Epithelial cell of esophagus (primary cell): ENCODE data around the gene ATP6V0D1.
"Not testable (repeated sequence)": the region's sequence is repeated elsewhere in the genome, so short reads cannot be mapped to it uniquely, and the experiment has no call there.

Experiments used
- DNase-seq: peaks from one replicate; pipeline ENCODE4 v3.0.0; 2010; ENCODE audit warnings: low read depth
- H3K4me3 ChIP-seq: 2 replicates; pipeline ENCODE4 v1.5.1; 2011; ENCODE audit warnings: mild to moderate bottlenecking, low read length, control low read depth
- TF ChIP-seq, protein P1 (sequence below): IDR thresholded peaks from 2 replicates; pipeline ENCODE4 v1.5.1; 2011; ENCODE audit warnings: low read depth, mild to moderate bottlenecking, low read length, control low read depth, inconsistent platforms; ENCODE audit not compliant: insufficient read depth; ENCODE audit errors: missing control alignments

Gene ATP6V0D1

GRCh38 chr16:67421030-67421429, 59.9 kb downstream of the ATP6V0D1 start:
- TF ChIP-seq, protein P1, sequence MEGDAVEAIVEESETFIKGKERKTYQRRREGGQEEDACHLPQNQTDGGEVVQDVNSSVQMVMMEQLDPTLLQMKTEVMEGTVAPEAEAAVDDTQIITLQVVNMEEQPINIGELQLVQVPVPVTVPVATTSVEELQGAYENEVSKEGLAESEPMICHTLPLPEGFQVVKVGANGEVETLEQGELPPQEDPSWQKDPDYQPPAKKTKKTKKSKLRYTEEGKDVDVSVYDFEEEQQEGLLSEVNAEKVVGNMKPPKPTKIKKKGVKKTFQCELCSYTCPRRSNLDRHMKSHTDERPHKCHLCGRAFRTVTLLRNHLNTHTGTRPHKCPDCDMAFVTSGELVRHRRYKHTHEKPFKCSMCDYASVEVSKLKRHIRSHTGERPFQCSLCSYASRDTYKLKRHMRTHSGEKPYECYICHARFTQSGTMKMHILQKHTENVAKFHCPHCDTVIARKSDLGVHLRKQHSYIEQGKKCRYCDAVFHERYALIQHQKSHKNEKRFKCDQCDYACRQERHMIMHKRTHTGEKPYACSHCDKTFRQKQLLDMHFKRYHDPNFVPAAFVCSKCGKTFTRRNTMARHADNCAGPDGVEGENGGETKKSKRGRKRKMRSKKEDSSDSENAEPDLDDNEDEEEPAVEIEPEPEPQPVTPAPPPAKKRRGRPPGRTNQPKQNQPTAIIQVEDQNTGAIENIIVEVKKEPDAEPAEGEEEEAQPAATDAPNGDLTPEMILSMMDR: no peak
- no peak for DNase-seq
- no peak overlapping the region for H3K4me3 ChIP-seq

DNA sequence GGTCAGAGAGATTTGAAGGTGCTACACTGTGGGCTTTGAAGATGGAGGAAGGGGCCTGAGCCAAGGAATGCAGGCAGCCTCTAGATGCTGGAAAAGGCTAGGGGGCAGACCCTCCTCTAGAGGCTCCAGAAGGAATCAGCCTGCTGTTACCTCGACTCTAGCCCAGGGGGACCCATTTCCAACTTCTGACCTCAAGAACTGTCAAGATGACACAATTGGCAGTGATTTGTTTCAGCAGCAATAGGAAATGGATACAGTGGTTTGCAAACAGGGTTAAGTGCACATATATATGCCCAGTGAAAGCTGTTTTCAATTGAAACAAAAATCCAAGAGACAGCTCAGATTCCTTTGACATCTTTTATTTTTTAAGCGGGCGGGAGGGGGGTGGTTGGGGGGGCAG, 61.0 kb downstream of the ATP6V0D1 start:
- TF ChIP-seq, protein P1: no peak
- DNase-seq: no peak
- H3K4me3 ChIP-seq: no peak overlapping the region

DNA sequence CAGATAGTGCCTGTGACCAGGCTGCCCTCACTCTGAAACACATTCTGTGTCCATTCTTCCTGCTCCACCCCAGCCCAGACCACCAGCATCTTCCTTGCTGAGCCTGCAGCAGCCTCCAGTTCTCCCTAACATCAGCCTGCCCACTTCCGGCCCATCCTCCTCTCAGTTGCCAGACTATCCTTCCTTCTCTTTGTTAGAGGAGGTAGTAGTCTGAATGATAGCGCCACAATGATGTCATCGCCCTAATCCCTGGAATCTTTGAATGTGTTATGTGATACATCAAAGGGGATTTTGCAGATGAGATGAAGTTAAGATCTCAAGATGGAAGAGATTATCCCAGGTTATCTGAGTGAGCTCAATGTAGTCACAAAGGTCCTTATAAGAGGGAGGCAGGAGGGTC, 61.5 kb downstream of the ATP6V0D1 start:
- H3K4me3 ChIP-seq: no peak overlapping the region
- TF ChIP-seq, protein P1: no peak
- DNase-seq: no peak

DNA sequence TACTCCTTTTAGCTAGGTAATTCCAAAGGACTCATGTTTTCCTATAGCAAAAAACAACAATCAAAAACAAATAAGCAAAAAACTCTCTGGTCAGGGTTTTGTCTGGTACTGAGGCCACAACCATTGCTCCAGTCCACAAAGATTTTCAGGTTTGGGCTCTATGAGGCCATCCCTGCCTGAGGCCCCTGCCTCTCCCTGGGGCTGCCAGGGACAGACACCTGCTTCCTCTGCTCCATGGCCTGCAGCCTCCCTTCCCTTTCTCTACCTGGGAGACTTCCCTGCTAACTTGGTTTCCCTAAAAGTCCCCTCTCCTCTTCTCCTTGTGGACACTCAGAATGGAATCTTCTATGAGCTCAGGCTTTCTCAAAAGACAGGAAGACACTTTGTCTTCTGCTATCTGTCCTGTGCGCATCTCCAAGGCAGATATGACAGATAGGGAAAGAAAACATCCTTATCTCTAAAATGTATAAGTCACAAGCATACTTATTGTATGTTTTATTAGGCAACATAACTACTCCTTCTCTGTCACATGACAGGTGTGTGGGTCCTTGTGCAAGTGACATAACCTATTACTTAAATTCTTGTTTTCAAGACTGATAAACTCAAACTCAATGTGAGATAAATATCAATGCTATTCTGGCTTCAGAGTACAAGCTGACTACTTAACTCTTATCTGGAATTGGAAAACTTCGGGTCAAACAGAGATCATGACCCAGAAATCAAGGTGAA, 63.5 kb downstream of the ATP6V0D1 start:
- H3K4me3 ChIP-seq: no peak overlapping the region
- no peak for DNase-seq
- TF ChIP-seq, protein P1: no peak

GRCh38 chr16:67415872-67416793, 64.8 kb downstream of the ATP6V0D1 start, which contains the start of gene ZDHHC1:
Gene ZDHHC1, minus strand, starts transcription at chr16:67416477. Its CDS starts 8,702 bp downstream, at chr16:67407775.
- TF ChIP-seq, protein P1: peak; percentile 37
- DNase-seq: peak; percentile 64
- H3K4me3 ChIP-seq: peak within 1 kb of the TSS; percentile 59

GRCh38 chr16:67415421-67415820, 65.5 kb downstream of the ATP6V0D1 start:
- peak overlapping the region; percentile 59 for H3K4me3 ChIP-seq
- not testable (repeated sequence) for DNase-seq
